ENCODE measurements around the gene QRFPR. TPM values are rescaled to one million over a fixed set of nuclear protein-coding genes. Genes with fewer than 3 reads are reported as not detected.

The QRFPR gene
- total RNA-seq, 1 experiment from 2014 or later = 0.07 TPM

GRCh38 chr4:121306931-121307330 is 73.9 kb downstream of the QRFPR start:
- no peaks in the 10 kb centered on the region for H3K36me3 ChIP-seq
- no peak for DNase-seq
- H3K4me3 ChIP-seq = no peak overlapping the region
- no peaks in the 10 kb centered on the region for H3K9me3 ChIP-seq
- no peaks in the 10 kb centered on the region for H3K27me3 ChIP-seq

DNA sequence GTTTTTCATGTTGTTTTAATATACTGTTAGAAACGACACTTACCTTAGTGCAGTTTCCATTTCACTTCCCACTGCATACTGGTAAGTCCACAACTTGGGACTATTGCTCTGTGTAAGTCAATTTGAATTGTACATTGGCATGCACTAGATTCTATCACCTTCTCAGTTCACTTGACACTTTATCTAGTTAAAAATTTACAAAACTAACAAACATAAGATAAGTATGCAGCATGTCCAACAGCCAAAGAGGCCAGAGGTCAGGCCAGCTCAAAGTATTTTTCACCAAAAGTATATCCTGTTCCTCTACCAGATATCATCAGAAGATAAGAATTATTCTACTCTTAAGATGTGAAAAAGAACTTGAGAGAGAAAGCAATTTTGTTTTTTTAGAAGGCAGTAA is 75.9 kb downstream of the QRFPR start:
- H3K9me3 ChIP-seq = no peaks in the 10 kb centered on the region
- H3K27me3 ChIP-seq = no peaks in the 10 kb centered on the region
- no peaks in the 10 kb centered on the region for H3K36me3 ChIP-seq
- no peak for DNase-seq
- no peak overlapping the region for H3K4me3 ChIP-seq

- Histone ChIP-seq H3K27me3 (no peaks in the 10 kb centered on the region), H3K4me3 (no peak overlapping the region), H3K36me3 (no peaks in the 10 kb centered on the region), H3K9me3 (no peaks in the 10 kb centered on the region)
- no peak for DNase-seq
These were observed 81.5 kb downstream of the QRFPR start for GRCh38 chr4:121299367-121299766.

DNA sequence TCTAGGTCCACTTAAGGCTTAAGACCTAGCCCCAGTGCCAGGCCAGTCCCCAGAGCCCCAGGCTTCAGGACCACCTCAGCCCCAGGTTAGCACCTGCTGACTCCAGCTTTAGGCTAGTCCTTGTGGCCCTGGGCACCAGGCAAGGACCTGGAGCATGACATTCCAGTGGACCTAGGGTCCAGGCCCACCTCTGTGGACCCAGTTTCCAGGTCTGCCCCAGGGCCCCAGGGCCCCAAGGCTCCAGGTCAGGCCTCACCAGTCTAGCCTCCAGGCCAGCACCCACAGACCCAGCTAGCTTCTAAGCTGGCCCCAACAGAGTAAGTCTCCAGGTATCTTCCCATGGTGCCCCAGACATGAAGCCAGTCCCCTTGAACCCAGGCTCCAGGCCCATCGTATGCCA is 97.5 kb downstream of the QRFPR start:
- no peaks in the 10 kb centered on the region for H3K27me3 ChIP-seq
- H3K36me3 ChIP-seq = no peaks in the 10 kb centered on the region
- DNase-seq = no peak
- H3K9me3 ChIP-seq = no peaks in the 10 kb centered on the region
- no peak overlapping the region for H3K4me3 ChIP-seq

DNA sequence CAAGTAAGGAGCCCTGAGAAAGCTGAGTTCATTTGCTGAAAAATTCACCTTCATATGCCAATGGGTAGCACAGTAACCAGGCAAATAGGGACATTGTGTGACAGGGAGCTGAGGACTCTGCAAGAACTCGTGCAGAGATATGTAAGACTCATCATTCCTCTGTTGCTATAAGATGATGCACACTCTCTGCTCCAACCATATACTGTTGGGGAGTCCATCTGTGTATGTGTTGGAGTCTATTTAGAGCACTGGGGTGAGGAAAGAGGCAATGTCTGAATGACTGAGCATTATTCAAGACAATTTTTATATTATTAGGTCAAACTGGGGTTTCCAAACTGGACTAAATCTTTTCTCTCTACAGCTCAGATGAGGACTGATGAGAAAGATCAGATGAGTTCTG is 100.4 kb downstream of the QRFPR start:
- Histone ChIP-seq H3K36me3 (no peaks in the 10 kb centered on the region), H3K4me3 (no peak overlapping the region), H3K27me3 (no peaks in the 10 kb centered on the region), H3K9me3 (no peaks in the 10 kb centered on the region)
- no peak for DNase-seq

- H3K9me3 ChIP-seq = no peaks in the 10 kb centered on the region
- no peaks in the 10 kb centered on the region for H3K36me3 ChIP-seq
- DNase-seq = no peak
- no peaks in the 10 kb centered on the region for H3K27me3 ChIP-seq
- H3K4me3 ChIP-seq = no peak overlapping the region
These were observed 101.9 kb downstream of the QRFPR start for GRCh38 chr4:121278811-121279368.

Other genes starting within 250 kb of the QRFPR start
- gene TNIP3, start 216.7 kb downstream of the QRFPR start, total RNA-seq (2014; rRNA removed; shearing (Covaris generic); ENCODE audit: low replicate concordance) = not detected in 2 replicates

All from MG63 (cell line).